CMK (cell line): ENCODE measurements around the gene COL4A5.
"Not testable (repeated sequence)": the region's sequence is repeated elsewhere in the genome, so short reads cannot be mapped to it uniquely, and the experiment has no call there.

Experiments
- DNase-seq: peaks from one replicate; pipeline ENCODE4 v3.0.0-alpha.2; 2010; ENCODE audit warnings: low read depth

COL4A5 gene

GRCh38 chrX:108456971-108457477 is 17.4 kb downstream of the COL4A5 start:
- no peak for DNase-seq

- DNase-seq = no peak
These were observed 25.0 kb downstream of the COL4A5 start for GRCh38 chrX:108464604-108465003.

GRCh38 chrX:108468486-108468885 is 28.8 kb downstream of the COL4A5 start:
- no peak for DNase-seq

- no peak for DNase-seq
These were observed 34.3 kb downstream of the COL4A5 start for GRCh38 chrX:108473979-108474378.

- not testable (repeated sequence) for DNase-seq
These were observed 41.9 kb downstream of the COL4A5 start for GRCh38 chrX:108481528-108481927.

- no peak for DNase-seq
These were observed 44.6 kb downstream of the COL4A5 start for GRCh38 chrX:108484251-108484650.

- no peak for DNase-seq
These were observed 46.3 kb downstream of the COL4A5 start for GRCh38 chrX:108485960-108486359.

- no peak for DNase-seq
These were observed 54.9 kb downstream of the COL4A5 start for GRCh38 chrX:108494406-108495090.

- no peak for DNase-seq
These were observed 72.1 kb downstream of the COL4A5 start for GRCh38 chrX:108511721-108512120.

- no peak for DNase-seq
These were observed 76.5 kb downstream of the COL4A5 start for GRCh38 chrX:108516184-108516583.

GRCh38 chrX:108527724-108528123 is 88.1 kb downstream of the COL4A5 start:
- no peak for DNase-seq

GRCh38 chrX:108537005-108537404 is 97.4 kb downstream of the COL4A5 start:
- DNase-seq = no peak

GRCh38 chrX:108541286-108541685 is 101.6 kb downstream of the COL4A5 start:
- DNase-seq = no peak

- DNase-seq = no peak
These were observed 117.9 kb downstream of the COL4A5 start for GRCh38 chrX:108557580-108557979.

GRCh38 chrX:108558217-108558616 is 118.6 kb downstream of the COL4A5 start:
- DNase-seq = peak; percentile 14

- no peak for DNase-seq
These were observed 133.5 kb downstream of the COL4A5 start for GRCh38 chrX:108573136-108573535.

GRCh38 chrX:108582151-108582550 is 142.5 kb downstream of the COL4A5 start:
- DNase-seq = no peak

GRCh38 chrX:108584617-108585211 is 145.1 kb downstream of the COL4A5 start:
- DNase-seq = no peak

- no peak for DNase-seq
These were observed 150.9 kb downstream of the COL4A5 start for GRCh38 chrX:108590496-108590895.

- DNase-seq = no peak
These were observed 161.6 kb downstream of the COL4A5 start for GRCh38 chrX:108601276-108601675.

GRCh38 chrX:108610141-108610540 is 170.5 kb downstream of the COL4A5 start:
- DNase-seq = no peak

- no peak for DNase-seq
These were observed 175.0 kb downstream of the COL4A5 start for GRCh38 chrX:108614616-108615015.

GRCh38 chrX:108640817-108641216 is 201.2 kb downstream of the COL4A5 start:
- DNase-seq = no peak
